ENCODE data around the gene CLDN6. TPM values are rescaled to one million over a fixed set of nuclear protein-coding genes. Genes with fewer than 3 reads are reported as not detected.

The CLDN6 gene
- total RNA-seq, 1 donor from 2014 or later, result 0.47 TPM

- Mint-ChIP-seq H3K4me3 (no peak overlapping the region), H3K36me3 (ENCODE audit: low read depth) (no peaks in the 10 kb centered on the region), H3K27me3 (ENCODE audit: low read depth) (peaks cover 69% of the 10 kb centered on the region), H3K9me3 (no peaks in the 10 kb centered on the region), H3K27ac (ENCODE audit: unreplicated experiment) (no peak overlapping the region), H3K4me1 (no peaks in the 10 kb centered on the region)
- TF ChIP-seq, protein P1, sequence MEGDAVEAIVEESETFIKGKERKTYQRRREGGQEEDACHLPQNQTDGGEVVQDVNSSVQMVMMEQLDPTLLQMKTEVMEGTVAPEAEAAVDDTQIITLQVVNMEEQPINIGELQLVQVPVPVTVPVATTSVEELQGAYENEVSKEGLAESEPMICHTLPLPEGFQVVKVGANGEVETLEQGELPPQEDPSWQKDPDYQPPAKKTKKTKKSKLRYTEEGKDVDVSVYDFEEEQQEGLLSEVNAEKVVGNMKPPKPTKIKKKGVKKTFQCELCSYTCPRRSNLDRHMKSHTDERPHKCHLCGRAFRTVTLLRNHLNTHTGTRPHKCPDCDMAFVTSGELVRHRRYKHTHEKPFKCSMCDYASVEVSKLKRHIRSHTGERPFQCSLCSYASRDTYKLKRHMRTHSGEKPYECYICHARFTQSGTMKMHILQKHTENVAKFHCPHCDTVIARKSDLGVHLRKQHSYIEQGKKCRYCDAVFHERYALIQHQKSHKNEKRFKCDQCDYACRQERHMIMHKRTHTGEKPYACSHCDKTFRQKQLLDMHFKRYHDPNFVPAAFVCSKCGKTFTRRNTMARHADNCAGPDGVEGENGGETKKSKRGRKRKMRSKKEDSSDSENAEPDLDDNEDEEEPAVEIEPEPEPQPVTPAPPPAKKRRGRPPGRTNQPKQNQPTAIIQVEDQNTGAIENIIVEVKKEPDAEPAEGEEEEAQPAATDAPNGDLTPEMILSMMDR (conservative IDR thresholded peaks at IDR 0.05), result no peak
- DNase-seq (ENCODE audit: low read depth, low spot score), result no peak
Measured at GRCh38 chr16:3004319-3004718, 13.7 kb downstream of the CLDN6 start.

DNA sequence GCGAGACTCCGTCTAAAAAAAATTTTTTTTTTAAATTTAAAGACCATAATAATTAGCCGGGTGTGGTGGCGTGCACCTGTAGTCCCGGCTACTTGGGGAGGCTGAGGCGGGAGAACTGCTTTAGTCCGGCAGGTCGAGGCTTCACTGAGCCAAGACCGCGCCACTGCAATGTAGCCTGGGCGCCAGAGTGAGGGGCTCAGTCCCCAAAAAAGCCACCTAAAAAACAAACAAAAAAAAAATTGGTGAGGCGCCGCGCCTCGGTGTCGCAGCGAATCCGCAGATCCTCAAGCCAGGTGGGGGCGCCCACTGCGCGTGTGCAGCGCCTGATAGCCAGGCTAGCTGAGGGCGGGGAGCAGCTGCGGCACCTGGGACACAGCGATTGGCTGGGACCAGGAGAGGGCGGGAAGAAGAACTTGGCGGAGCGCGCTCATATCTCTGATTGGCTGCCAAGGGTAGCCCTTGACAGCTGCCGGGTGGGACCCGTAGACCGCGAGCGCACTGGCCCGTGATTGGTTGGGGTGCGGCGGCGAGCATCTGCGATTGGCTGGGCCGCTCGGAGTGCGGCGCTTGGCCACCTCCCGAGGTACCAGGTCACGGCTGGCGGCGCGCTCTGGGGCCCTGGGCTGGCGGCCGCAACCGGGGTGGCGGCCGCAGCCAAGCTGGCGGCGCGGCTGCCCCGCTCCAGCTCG, 14.3 kb downstream of the CLDN6 start:
- peak; percentile 90 for DNase-seq (ENCODE audit: low read depth, low spot score)
- H3K9me3 Mint-ChIP-seq, result no peaks in the 10 kb centered on the region
- no peak overlapping the region for H3K27ac Mint-ChIP-seq (ENCODE audit: unreplicated experiment)
- H3K4me1 Mint-ChIP-seq, result no peaks in the 10 kb centered on the region
- H3K27me3 Mint-ChIP-seq (ENCODE audit: low read depth), result peaks cover 67% of the 10 kb centered on the region
- H3K36me3 Mint-ChIP-seq (ENCODE audit: low read depth), result no peaks in the 10 kb centered on the region
- peak overlapping the region; percentile 62 for H3K4me3 Mint-ChIP-seq
- TF ChIP-seq, protein P1 (conservative IDR thresholded peaks at IDR 0.05), result peak; percentile 61

- peak overlapping the region; percentile 44 for H3K4me3 Mint-ChIP-seq
- no peaks in the 10 kb centered on the region for H3K4me1 Mint-ChIP-seq
- H3K9me3 Mint-ChIP-seq, result no peaks in the 10 kb centered on the region
- H3K27ac Mint-ChIP-seq (ENCODE audit: unreplicated experiment), result no peak overlapping the region
- no peak for DNase-seq (ENCODE audit: low read depth, low spot score)
- no peaks in the 10 kb centered on the region for H3K36me3 Mint-ChIP-seq (ENCODE audit: low read depth)
- H3K27me3 Mint-ChIP-seq (ENCODE audit: low read depth), result peaks cover 43% of the 10 kb centered on the region
- TF ChIP-seq, protein P1 (conservative IDR thresholded peaks at IDR 0.05), result no peak
Measured at GRCh38 chr16:3001316-3001715, 16.7 kb downstream of the CLDN6 start.

DNA sequence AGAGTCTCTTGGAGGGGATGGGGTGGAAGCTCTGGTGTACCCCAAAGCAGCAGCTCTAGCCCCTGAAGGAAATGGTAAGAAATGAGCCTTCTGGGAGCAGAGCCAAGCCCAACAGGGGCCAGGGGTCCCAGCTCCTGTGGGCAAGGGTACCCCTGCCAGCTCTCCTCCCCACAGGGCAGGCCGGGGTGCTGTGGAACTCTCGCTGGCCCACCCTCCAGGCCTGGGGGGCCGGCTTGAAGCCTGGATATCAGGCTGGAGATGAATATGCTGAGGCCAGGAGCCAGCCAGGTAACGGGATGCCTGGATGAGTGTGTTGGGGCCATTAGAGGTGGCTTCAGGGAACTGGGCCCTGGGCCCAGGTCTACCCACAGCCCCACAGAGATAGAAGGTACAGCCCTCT, 17.4 kb downstream of the CLDN6 start:
- Mint-ChIP-seq H3K36me3 (ENCODE audit: low read depth) (no peaks in the 10 kb centered on the region), H3K27me3 (ENCODE audit: low read depth) (peaks cover 35% of the 10 kb centered on the region), H3K4me1 (no peaks in the 10 kb centered on the region), H3K27ac (ENCODE audit: unreplicated experiment) (no peak overlapping the region), H3K4me3 (no peak overlapping the region), H3K9me3 (no peaks in the 10 kb centered on the region)
- TF ChIP-seq, protein P1 (conservative IDR thresholded peaks at IDR 0.05), result no peak
- no peak for DNase-seq (ENCODE audit: low read depth, low spot score)

- Mint-ChIP-seq H3K4me1 (no peaks in the 10 kb centered on the region), H3K27me3 (ENCODE audit: low read depth) (peaks cover 29% of the 10 kb centered on the region), H3K27ac (ENCODE audit: unreplicated experiment) (no peak overlapping the region), H3K9me3 (no peaks in the 10 kb centered on the region), H3K4me3 (no peak overlapping the region), H3K36me3 (ENCODE audit: low read depth) (no peaks in the 10 kb centered on the region)
- TF ChIP-seq, protein P1 (conservative IDR thresholded peaks at IDR 0.05), result no peak
- no peak for DNase-seq (ENCODE audit: low read depth, low spot score)
Measured at GRCh38 chr16:2999929-3000328, 18.1 kb downstream of the CLDN6 start.

Data from neural crest cell (in vitro differentiated cells).